HG02759 (cell line): ENCODE data around the gene PRPF40B.
"Not testable (repeated sequence)": the region's sequence is repeated elsewhere in the genome, so short reads cannot be mapped to it uniquely, and the experiment has no call there.

Experiments
- ATAC-seq: cut with Tn5 transposase; IDR thresholded peaks from one replicate; pipeline ENCODE4 v1.9.1; 2021; ENCODE audit warnings: mild to moderate bottlenecking, moderate library complexity; ENCODE audit not compliant: unreplicated experiment

PRPF40B gene

GRCh38 chr12:49609059-49609874 is 14.1 kb upstream of the PRPF40B start:
- ATAC-seq = no peak

DNA sequence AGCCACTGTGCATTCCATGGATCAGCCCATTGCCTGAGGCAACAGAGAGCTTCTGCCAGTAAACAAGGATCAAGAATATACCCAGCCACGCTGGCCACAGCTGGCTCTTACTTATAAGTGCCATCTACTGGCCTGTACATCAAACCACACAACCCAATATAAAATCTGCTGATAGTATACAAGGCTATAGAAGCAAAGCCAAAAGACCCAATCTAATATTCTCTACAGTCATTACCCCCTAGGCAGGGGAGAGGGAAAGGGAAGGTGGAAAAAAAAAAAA is 13.5 kb upstream of the PRPF40B start:
- no peak for ATAC-seq

GRCh38 chr12:49610785-49611184 is 12.6 kb upstream of the PRPF40B start:
- not testable (repeated sequence) for ATAC-seq

DNA sequence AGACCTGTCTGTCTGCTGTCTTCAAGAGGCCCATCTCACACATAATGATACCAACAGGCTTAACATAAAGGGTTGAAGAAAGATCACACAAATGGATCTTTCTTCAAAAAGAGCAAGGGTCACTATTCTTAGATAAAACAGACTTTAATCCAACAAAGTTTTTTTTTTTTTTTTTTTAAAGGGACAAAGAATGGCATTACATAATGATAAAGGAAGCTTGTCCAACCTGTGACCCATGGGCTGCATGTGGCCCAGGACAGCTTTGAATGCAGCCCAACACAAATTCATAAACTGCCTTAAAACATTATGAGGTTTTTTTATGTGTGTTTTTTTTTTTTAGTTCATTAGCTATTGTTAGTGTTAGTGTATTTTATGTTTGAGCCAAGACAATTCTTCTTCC is 11.2 kb upstream of the PRPF40B start:
- ATAC-seq = no peak

DNA sequence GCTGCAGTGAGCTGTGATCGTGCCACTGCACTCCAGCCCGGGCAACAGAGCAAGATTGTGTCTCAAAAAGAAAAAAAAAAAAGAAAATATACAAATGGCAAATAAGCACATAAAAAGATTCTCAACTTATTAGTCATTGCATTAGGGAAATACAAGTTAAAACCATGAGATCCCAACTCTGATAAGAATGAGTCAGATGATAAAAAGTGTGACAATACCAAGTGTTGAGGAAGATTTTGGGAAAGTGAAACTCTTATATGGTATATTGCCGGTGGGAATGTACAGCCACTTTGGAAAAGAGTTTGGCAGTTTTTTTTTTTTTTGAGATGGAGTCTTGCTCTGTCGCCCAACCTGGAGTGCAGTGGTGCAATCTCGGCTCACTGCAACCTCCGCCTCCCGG is 7.6 kb upstream of the PRPF40B start:
- ATAC-seq = no peak

- no peak for ATAC-seq
These were observed 6.7 kb upstream of the PRPF40B start for GRCh38 chr12:49616533-49617219.

DNA sequence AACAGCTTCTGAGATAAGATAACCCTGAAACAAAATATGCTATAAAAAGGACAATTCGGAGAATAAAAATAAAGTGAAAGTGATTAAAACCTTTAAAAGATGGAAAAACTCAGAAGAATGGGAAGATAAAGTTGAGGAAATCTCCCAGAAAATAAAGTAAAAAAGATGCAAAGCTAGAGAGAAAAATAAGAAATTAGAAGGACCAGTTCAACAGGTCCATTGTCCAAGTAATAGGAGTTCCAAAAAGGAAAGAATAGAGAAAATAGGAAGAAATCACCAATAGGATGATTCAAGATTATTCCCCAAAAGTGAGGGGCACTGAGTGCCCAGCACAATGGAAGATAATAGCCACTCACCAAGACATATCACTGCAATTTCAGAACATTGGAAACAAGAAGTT is 4.8 kb upstream of the PRPF40B start:
- ATAC-seq = no peak

GRCh38 chr12:49619286-49619685 is 4.1 kb upstream of the PRPF40B start:
- no peak for ATAC-seq

DNA sequence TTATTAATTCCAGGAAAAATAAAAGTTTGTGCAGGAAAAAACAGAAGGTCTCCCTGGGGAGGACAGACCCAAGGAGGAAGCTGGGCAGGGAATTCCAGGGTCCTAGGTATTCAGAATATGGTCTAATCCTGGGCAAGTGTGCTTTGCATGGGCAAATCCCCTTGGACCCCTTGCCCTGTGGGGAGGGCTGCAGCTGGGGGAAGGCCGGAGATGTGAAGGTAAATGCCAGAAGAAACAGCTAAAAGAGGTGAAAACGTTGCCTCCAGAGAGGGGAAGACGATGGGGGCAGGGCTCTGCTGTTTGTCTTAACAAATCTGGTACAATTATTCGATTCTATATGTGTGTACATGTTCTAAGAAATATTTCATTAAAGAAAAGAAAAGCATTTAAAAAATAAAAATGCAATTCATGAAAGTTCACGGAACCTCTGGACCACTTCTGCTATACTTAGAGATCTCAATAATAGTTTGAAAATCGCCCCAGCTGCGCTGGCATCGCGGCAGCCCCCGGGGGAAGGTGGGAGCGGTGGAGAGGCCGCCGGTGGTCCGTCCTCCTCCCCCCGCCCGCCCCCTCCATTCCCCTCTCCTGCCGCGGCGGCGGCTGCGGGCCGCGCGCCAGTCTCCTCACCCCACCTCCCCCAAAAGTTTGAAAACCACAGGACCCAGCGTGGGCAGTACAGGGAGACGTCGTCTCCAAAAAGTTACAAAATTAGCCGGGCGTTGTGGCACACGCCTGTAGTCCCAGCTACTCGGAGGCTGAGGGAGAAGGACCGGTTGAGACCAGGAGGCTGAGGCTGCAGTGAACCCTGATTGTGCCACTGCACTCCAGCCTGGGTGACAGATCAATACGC is 1.5 kb upstream of the PRPF40B start:
- no peak for ATAC-seq

DNA sequence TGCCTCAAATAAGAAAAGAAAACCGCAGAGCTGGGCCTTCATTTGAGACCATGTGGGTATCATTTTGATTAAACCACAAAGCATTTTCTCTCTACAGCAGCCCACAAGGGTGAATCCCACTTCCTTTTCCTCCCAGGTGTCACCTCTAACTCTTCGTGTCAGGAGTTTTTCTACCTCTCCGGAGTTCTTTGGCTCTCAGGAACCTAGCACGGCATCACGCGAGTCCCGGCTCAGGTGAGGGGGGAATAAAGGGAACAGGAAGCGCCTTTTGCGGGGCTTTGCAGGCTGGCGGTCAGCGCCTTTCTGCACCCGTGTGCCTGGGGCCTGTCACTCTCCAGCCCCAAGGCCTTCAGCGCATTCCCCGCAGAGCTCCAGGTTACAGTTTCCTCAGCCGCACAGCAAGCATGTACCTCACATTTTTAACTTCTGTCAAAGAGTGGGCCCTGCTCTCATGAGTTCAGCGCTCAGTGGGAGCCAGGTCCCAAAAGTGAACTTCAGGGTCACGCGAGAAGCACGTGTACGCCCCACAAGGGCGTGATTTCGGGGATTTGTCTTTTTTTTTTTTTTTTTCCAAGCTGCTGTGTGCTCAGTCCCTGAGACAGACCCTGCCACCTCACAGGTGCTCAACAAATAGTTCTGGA is 740 bp upstream of the PRPF40B start:
- peak; percentile 29 for ATAC-seq

- ATAC-seq = no peak
These were observed 1.7 kb downstream of the PRPF40B start for GRCh38 chr12:49624921-49625577.

DNA sequence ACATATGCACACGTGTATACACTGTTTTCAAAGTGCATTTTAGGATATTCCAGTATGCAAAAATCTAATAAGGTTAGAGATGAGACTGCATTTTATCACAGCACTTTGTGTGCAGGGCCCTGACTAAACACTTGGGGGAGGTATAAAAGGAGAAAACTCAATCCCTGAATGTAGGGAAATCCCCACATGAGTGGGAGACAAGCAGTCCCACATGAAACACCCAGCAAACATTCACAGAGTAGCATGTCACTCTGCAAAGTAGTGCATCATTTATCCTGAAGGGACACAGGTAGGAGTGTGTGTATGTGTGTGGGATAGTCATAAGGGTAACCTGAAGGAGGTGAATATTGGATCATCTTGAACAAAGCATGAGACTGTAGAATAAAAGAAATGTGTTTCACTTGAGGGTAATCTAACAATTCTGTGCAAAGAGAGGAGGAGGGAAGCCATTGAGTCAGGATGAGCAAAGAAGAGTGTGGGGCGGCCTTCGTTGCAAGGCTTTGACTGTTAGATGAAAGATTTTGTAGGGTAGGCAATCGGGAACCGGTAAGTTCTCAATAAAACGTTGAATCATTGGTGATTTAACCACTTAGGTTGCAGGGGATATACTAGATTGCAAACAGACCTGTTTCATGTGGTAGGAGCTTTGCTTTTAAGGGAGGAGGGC is 2.9 kb downstream of the PRPF40B start:
- ATAC-seq = no peak

GRCh38 chr12:49626836-49627235 is 3.5 kb downstream of the PRPF40B start:
- no peak for ATAC-seq

- no peak for ATAC-seq
These were observed 4.5 kb downstream of the PRPF40B start for GRCh38 chr12:49627752-49628360.

GRCh38 chr12:49631336-49631907 is 8.1 kb downstream of the PRPF40B start:
- no peak for ATAC-seq

GRCh38 chr12:49632401-49632800 is 9.0 kb downstream of the PRPF40B start:
- ATAC-seq = no peak

DNA sequence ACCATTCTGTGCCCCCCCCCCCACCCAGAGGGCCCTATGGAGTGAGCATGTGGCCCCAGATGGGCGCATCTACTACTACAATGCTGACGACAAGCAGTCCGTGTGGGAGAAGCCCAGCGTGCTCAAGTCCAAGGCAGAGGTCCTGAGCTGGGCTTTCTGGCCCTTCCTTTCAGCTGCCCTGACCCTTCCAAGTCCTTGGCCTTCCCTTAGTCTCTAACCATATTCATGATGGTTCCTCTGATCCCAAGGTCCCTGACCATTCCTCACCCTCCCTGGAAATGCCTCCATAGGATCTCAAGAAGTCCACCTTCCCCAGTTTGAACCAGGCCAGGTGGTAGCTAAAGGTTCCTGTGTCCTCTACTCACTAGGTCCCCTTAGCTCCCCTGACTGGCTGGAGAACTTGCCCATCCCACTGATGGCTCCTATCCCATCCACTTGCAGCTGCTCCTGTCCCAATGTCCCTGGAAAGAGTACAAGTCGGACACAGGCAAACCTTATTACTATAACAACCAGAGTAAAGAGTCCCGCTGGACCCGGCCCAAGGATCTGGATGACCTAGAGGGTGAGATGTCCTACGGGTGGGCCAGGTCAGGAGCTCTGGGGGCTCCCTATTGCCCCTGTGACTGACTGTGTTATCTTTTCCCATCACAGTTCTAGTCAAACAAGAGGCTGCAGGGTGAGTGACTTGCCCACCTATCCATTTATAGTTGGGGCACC is 9.8 kb downstream of the PRPF40B start:
- no peak for ATAC-seq

GRCh38 chr12:49633703-49634345 is 10.5 kb downstream of the PRPF40B start:
- no peak for ATAC-seq
